ENCODE data around the gene OXNAD1.

The OXNAD1 gene

GRCh38 chr3:16325850-16326249 is 60.8 kb downstream of the OXNAD1 start:
- no peak overlapping the region for H3K27ac ChIP-seq (ENCODE audit: low read length)
- H3K36me3 ChIP-seq (replicated peaks; ENCODE audit: insufficient read depth, low read length), result no peaks in the 10 kb centered on the region; the same call in 1 of the 2 replicates
- no peak for DNase-seq
- no peak overlapping the region for H3K9ac ChIP-seq (ENCODE audit: low read length)
- no peak for TF ChIP-seq EZH2phosphoT487 (IDR thresholded peaks at IDR 0.05; ENCODE audit: low read length)
- no peak for TF ChIP-seq EZH2 (optimal IDR thresholded peaks at IDR 0.05; ENCODE audit: low read depth, low read length)
- no peak for TF ChIP-seq CTCF (IDR thresholded peaks at IDR 0.05; ENCODE audit: low read length)
- no peaks in the 10 kb centered on the region for H4K20me1 ChIP-seq (ENCODE audit: insufficient read depth, low read length)
- H3K4me2 ChIP-seq (ENCODE audit: low read depth, low read length), result no peak overlapping the region
- H3K9me2 ChIP-seq (replicated peaks; ENCODE audit: insufficient read depth, low read length), result no peaks in the 10 kb centered on the region
- H3K79me2 ChIP-seq (ENCODE audit: low read length), result no peaks in the 10 kb centered on the region
- H3K27me3 ChIP-seq (replicated peaks; ENCODE audit: insufficient read depth, low read length), result no peaks in the 10 kb centered on the region
- no peaks in the 10 kb centered on the region for H3K9me3 ChIP-seq (replicated peaks; ENCODE audit: insufficient read depth, low read length)
- no peaks in the 10 kb centered on the region for H3K4me1 ChIP-seq (ENCODE audit: low read length)
- H3K4me3 ChIP-seq (ENCODE audit: low read length), result no peak overlapping the region
- no peaks in the 10 kb centered on the region for H3F3A ChIP-seq (ENCODE audit: insufficient read depth, low read length)
- no peak overlapping the region for H2AFZ ChIP-seq (ENCODE audit: low read length)

GRCh38 chr3:16326724-16327349 is 61.8 kb downstream of the OXNAD1 start:
- no peaks in the 10 kb centered on the region; the same call in 1 of the 2 replicates for H3K36me3 ChIP-seq (replicated peaks; ENCODE audit: insufficient read depth, low read length)

GRCh38 chr3:16328124-16328523 is 63.1 kb downstream of the OXNAD1 start:
- Histone ChIP-seq H2AFZ (ENCODE audit: low read length) (no peak overlapping the region), H3K9me2 (replicated peaks; ENCODE audit: insufficient read depth, low read length) (no peaks in the 10 kb centered on the region), H3K36me3 (replicated peaks; ENCODE audit: insufficient read depth, low read length) (no peaks in the 10 kb centered on the region; the same call in 1 of the 2 replicates), H4K20me1 (ENCODE audit: insufficient read depth, low read length) (no peaks in the 10 kb centered on the region), H3K27ac (ENCODE audit: low read length) (no peak overlapping the region), H3K79me2 (ENCODE audit: low read length) (0 out of 2 replicates have a peak, but pooled peaks cover 2% of the 10 kb centered on the region), H3K4me3 (ENCODE audit: low read length) (no peak overlapping the region), H3K4me2 (ENCODE audit: low read depth, low read length) (no peak overlapping the region), H3K9ac (ENCODE audit: low read length) (no peak overlapping the region), H3K4me1 (ENCODE audit: low read length) (no peaks in the 10 kb centered on the region), H3K9me3 (replicated peaks; ENCODE audit: insufficient read depth, low read length) (no peaks in the 10 kb centered on the region), H3K27me3 (replicated peaks; ENCODE audit: insufficient read depth, low read length) (no peaks in the 10 kb centered on the region), H3F3A (ENCODE audit: insufficient read depth, low read length) (no peaks in the 10 kb centered on the region)
- no peak for TF ChIP-seq EZH2 (optimal IDR thresholded peaks at IDR 0.05; ENCODE audit: low read depth, low read length)
- no peak for TF ChIP-seq CTCF (IDR thresholded peaks at IDR 0.05; ENCODE audit: low read length)
- no peak for DNase-seq

More at GRCh38 chr3:16326724-16327349, 61.8 kb downstream of the OXNAD1 start:
- Histone ChIP-seq H3K4me3 (ENCODE audit: low read length) (no peak overlapping the region), H3K27me3 (replicated peaks; ENCODE audit: insufficient read depth, low read length) (no peaks in the 10 kb centered on the region), H3F3A (ENCODE audit: insufficient read depth, low read length) (no peaks in the 10 kb centered on the region), H2AFZ (ENCODE audit: low read length) (no peak overlapping the region), H3K4me2 (ENCODE audit: low read depth, low read length) (no peak overlapping the region), H3K79me2 (ENCODE audit: low read length) (0 out of 2 replicates have a peak, but pooled peaks cover 2% of the 10 kb centered on the region), H3K27ac (ENCODE audit: low read length) (no peak overlapping the region), H3K9me2 (replicated peaks; ENCODE audit: insufficient read depth, low read length) (no peaks in the 10 kb centered on the region), H4K20me1 (ENCODE audit: insufficient read depth, low read length) (no peaks in the 10 kb centered on the region), H3K9me3 (replicated peaks; ENCODE audit: insufficient read depth, low read length) (no peaks in the 10 kb centered on the region), H3K9ac (ENCODE audit: low read length) (no peak overlapping the region), H3K4me1 (ENCODE audit: low read length) (no peaks in the 10 kb centered on the region)
- no peak for TF ChIP-seq EZH2phosphoT487 (IDR thresholded peaks at IDR 0.05; ENCODE audit: low read length)
- no peak for DNase-seq

All from MM.1S (cell line).